ENCODE data around the gene GTF2F2. TPM values are rescaled to one million over a fixed set of nuclear protein-coding genes. Genes with fewer than 3 reads are reported as not detected.

GTF2F2 gene
- total RNA-seq, 2 experiments from 2014 or later, result 20.1 to 25.1 TPM

- H3K27ac ChIP-seq (ENCODE audit: low read depth, low read length, poor library complexity, severe bottlenecking), result no peak overlapping the region
- peaks cover 4% of the 10 kb centered on the region for H3K4me1 ChIP-seq (ENCODE audit: insufficient read depth, low read length, poor library complexity, severe bottlenecking)
- no peaks in the 10 kb centered on the region for H3K36me3 ChIP-seq (ENCODE audit: insufficient read depth, low read length)
- CTCF ChIA-PET (ENCODE audit: unreplicated experiment), result no interaction called here
- DNase-seq (ENCODE audit: low spot score), result no peak
- POLR2A ChIA-PET, result interaction anchor here (0.6 to 1.2 kb wide), 3 partner anchors 12 to 453 kb away, joined by 3 read pairs; no protein-coding TSS in a partner anchor
- no peak overlapping the region for H3K4me2 ChIP-seq (ENCODE audit: low read length)
- H3K4me3 ChIP-seq (ENCODE audit: low read depth, low read length, poor library complexity, severe bottlenecking), result no peak overlapping the region
- no peaks in the 10 kb centered on the region for H3K79me2 ChIP-seq (ENCODE audit: insufficient read depth, low read depth, low read length)
- TF ChIP-seq CTCF (conservative IDR thresholded peaks at IDR 0.05; ENCODE audit: low read length), result no peak
- TF ChIP-seq EZH2phosphoT487 (IDR thresholded peaks at IDR 0.05; ENCODE audit: borderline replicate concordance, low read depth, low read length), result no peak
- intact Hi-C loops (cut with micrococcal nuclease; ENCODE audit: unreplicated experiment), result no loop called here
- H4K20me1 ChIP-seq (ENCODE audit: insufficient read depth, low read length), result no peaks in the 10 kb centered on the region
- H3K9me2 ChIP-seq (ENCODE audit: insufficient read depth, low read length), result no peaks in the 10 kb centered on the region
- no TSS peak for BruUV-seq (replicated peaks)
- H3K9me3 ChIP-seq (ENCODE audit: low read length), result no peaks in the 10 kb centered on the region
- no peak overlapping the region for H2AFZ ChIP-seq (ENCODE audit: low read length)
These were observed 184.8 kb downstream of the GTF2F2 start for GRCh38 chr13:45305079-45305478.

- Histone ChIP-seq H3K9me3 (ENCODE audit: low read length) (no peaks in the 10 kb centered on the region), H4K20me1 (ENCODE audit: insufficient read depth, low read length) (no peaks in the 10 kb centered on the region), H3K4me2 (ENCODE audit: low read length) (no peak overlapping the region), H2AFZ (ENCODE audit: low read length) (no peak overlapping the region), H3K9me2 (ENCODE audit: insufficient read depth, low read length) (no peaks in the 10 kb centered on the region), H3K4me3 (ENCODE audit: low read depth, low read length, poor library complexity, severe bottlenecking) (no peak overlapping the region), H3K79me2 (ENCODE audit: insufficient read depth, low read depth, low read length) (no peaks in the 10 kb centered on the region), H3K4me1 (ENCODE audit: insufficient read depth, low read length, poor library complexity, severe bottlenecking) (peaks cover 10% of the 10 kb centered on the region), H3K27ac (ENCODE audit: low read depth, low read length, poor library complexity, severe bottlenecking) (no peak overlapping the region), H3K36me3 (ENCODE audit: insufficient read depth, low read length) (no peaks in the 10 kb centered on the region)
- CTCF ChIA-PET (ENCODE audit: unreplicated experiment), result no interaction called here
- TF ChIP-seq EZH2phosphoT487 (IDR thresholded peaks at IDR 0.05; ENCODE audit: borderline replicate concordance, low read depth, low read length) (no peak), CTCF (conservative IDR thresholded peaks at IDR 0.05; ENCODE audit: low read length) (no peak)
- no peak for DNase-seq (ENCODE audit: low spot score)
- POLR2A ChIA-PET, result interaction anchor here (0.8 to 1.5 kb wide), 3 partner anchors 14 to 269 kb away, joined by 3 read pairs; no protein-coding TSS in a partner anchor
- intact Hi-C loops (cut with micrococcal nuclease; ENCODE audit: unreplicated experiment), result no loop called here
- no TSS peak for BruUV-seq (replicated peaks)
These were observed 186.7 kb downstream of the GTF2F2 start for GRCh38 chr13:45306966-45307365.

GRCh38 chr13:45310341-45311131, 190.2 kb downstream of the GTF2F2 start:
- no peaks in the 10 kb centered on the region for H4K20me1 ChIP-seq (ENCODE audit: insufficient read depth, low read length)
- peak overlapping the region; percentile 34; the same call in 1 of the 2 replicates for H2AFZ ChIP-seq (ENCODE audit: low read length)
- no peak for TF ChIP-seq EZH2phosphoT487 (IDR thresholded peaks at IDR 0.05; ENCODE audit: borderline replicate concordance, low read depth, low read length)
- DNase-seq (ENCODE audit: low spot score), result no peak
- no peaks in the 10 kb centered on the region for H3K9me2 ChIP-seq (ENCODE audit: insufficient read depth, low read length)
- intact Hi-C loops (cut with micrococcal nuclease; ENCODE audit: unreplicated experiment), result no loop called here
- H3K79me2 ChIP-seq (ENCODE audit: insufficient read depth, low read depth, low read length), result no peaks in the 10 kb centered on the region
- BruUV-seq (replicated peaks), result no TSS peak
- ChIA-PET CTCF (ENCODE audit: unreplicated experiment) (no interaction called here), POLR2A (no interaction called here)
- peaks cover 10% of the 10 kb centered on the region for H3K4me1 ChIP-seq (ENCODE audit: insufficient read depth, low read length, poor library complexity, severe bottlenecking)
- H3K9me3 ChIP-seq (ENCODE audit: low read length), result no peaks in the 10 kb centered on the region
- H3K4me2 ChIP-seq (ENCODE audit: low read length), result peak overlapping the region; percentile 63
- H3K4me3 ChIP-seq (ENCODE audit: low read depth, low read length, poor library complexity, severe bottlenecking), result peak overlapping the region; percentile 51
- H3K27ac ChIP-seq (ENCODE audit: low read depth, low read length, poor library complexity, severe bottlenecking), result no peak overlapping the region
- H3K36me3 ChIP-seq (ENCODE audit: insufficient read depth, low read length), result no peaks in the 10 kb centered on the region
